ENCODE measurements around the gene ARPC1A. TPM values are rescaled to one million over a fixed set of nuclear protein-coding genes. Genes with fewer than 3 reads are reported as not detected.
"Not testable (repeated sequence)": the region's sequence is repeated elsewhere in the genome, so short reads cannot be mapped to it uniquely, and the experiment has no call there.

ARPC1A gene
- total and polyA plus RNA-seq, 10 donors: 64.5 to 124 (median 89.3) TPM

GRCh38 chr7:99331002-99331401 lies 5.3 kb downstream of the ARPC1A start:
- Histone ChIP-seq H3K27me3 (replicated peaks in 1 of 7) (no peaks in the 10 kb centered on the region), H3K4me3 (no peak overlapping the region), H3K27ac (peak overlapping the region; percentile 53 to 80 (median 64)), H3K36me3 (peaks cover 0 to 43% (median 32%) of the 10 kb centered on the region in 6 donors), H3K9me3 (no peaks in the 10 kb centered on the region), H3K4me1 (peaks cover 23 to 84% (median 57%) of the 10 kb centered on the region in 6 donors)
- WGBS, 5 donors: 78 to 91% (median 86%) methylated on average over 2 of the region's 2 CpGs
- intact Hi-C loops (cut with DNase I; ENCODE audit: low total_unique reads): no loop called here
- no peak for DNase-seq
- TF ChIP-seq POLR2AphosphoS5 (IDR thresholded peaks at IDR 0.05) (no peak), CTCF (IDR thresholded peaks at IDR 0.05 in 8 of 11, conservative IDR thresholded peaks at IDR 0.05 in 3 of 11) (no peak), POLR2A (IDR thresholded peaks at IDR 0.05) (no peak)

GRCh38 chr7:99339595-99339994 lies 13.9 kb downstream of the ARPC1A start:
- no peak for DNase-seq
- WGBS, 5 donors: 89 to 98% (median 95%) methylated on average over 3 of the region's 3 CpGs
- Histone ChIP-seq H3K4me3 (no peak overlapping the region), H3K27ac (no peak overlapping the region), H3K36me3 (peaks cover 0 to 100% (median 91%) of the 10 kb centered on the region in 6 donors), H3K4me1 (no peaks in the 10 kb centered on the region), H3K9me3 (no peaks in the 10 kb centered on the region), H3K27me3 (replicated peaks in 1 of 7) (no peaks in the 10 kb centered on the region)
- TF ChIP-seq POLR2AphosphoS5 (IDR thresholded peaks at IDR 0.05) (no peak), CTCF (IDR thresholded peaks at IDR 0.05 in 8 of 11, conservative IDR thresholded peaks at IDR 0.05 in 3 of 11) (no peak), POLR2A (IDR thresholded peaks at IDR 0.05) (no peak)
- intact Hi-C loops (cut with DNase I; ENCODE audit: low total_unique reads): no loop called here

- DNase-seq: no peak
- Histone ChIP-seq H3K27me3 (replicated peaks in 1 of 7) (no peaks in the 10 kb centered on the region), H3K4me3 (no peak overlapping the region), H3K36me3 (peaks cover 0 to 100% (median 90%) of the 10 kb centered on the region in 6 donors), H3K27ac (no peak overlapping the region), H3K9me3 (no peaks in the 10 kb centered on the region), H3K4me1 (no peaks in the 10 kb centered on the region)
- 91 to 94% (median 92%) methylated on average over 3 of the region's 3 CpGs for WGBS, 5 donors
- intact Hi-C loops (cut with DNase I; ENCODE audit: low total_unique reads): no loop called here
- TF ChIP-seq CTCF (IDR thresholded peaks at IDR 0.05 in 8 of 11, conservative IDR thresholded peaks at IDR 0.05 in 3 of 11) (no peak), POLR2A (IDR thresholded peaks at IDR 0.05) (no peak), POLR2AphosphoS5 (IDR thresholded peaks at IDR 0.05) (no peak)
Measured at GRCh38 chr7:99340659-99341058, 15.0 kb downstream of the ARPC1A start.

- no peak overlapping the region for H3K27ac ChIP-seq
- peaks cover 3 to 100% (median 93%) of the 10 kb centered on the region in 6 donors for H3K36me3 ChIP-seq
- no peaks in the 10 kb centered on the region for H3K4me1 ChIP-seq
- TF ChIP-seq CTCF (IDR thresholded peaks at IDR 0.05 in 8 of 11, conservative IDR thresholded peaks at IDR 0.05 in 3 of 11): no peak
- peak in 2 of 3 donors; percentile 17 to 52 for TF ChIP-seq POLR2AphosphoS5 (IDR thresholded peaks at IDR 0.05)
- no peak for DNase-seq
- intact Hi-C loops (cut with DNase I; ENCODE audit: low total_unique reads): no loop called here
- 88 to 95% (median 94%) methylated on average over 12 to 13 of the region's 13 CpGs for WGBS, 5 donors
- H3K27me3 ChIP-seq (replicated peaks in 1 of 7): no peaks in the 10 kb centered on the region
- no peak overlapping the region for H3K4me3 ChIP-seq
- no peaks in the 10 kb centered on the region for H3K9me3 ChIP-seq
Measured at GRCh38 chr7:99344061-99344647, 18.5 kb downstream of the ARPC1A start.

- H3K27me3 ChIP-seq (replicated peaks in 1 of 7); H3K4me3 ChIP-seq; DNase-seq; H3K4me1 ChIP-seq; H3K27ac ChIP-seq; H3K9me3 ChIP-seq; intact Hi-C loops (cut with DNase I; ENCODE audit: low total_unique reads): not testable (repeated sequence)
- 91 to 99% (median 97%) methylated on average over 3 of the region's 3 CpGs for WGBS, 5 donors
- peaks cover 5 to 100% (median 98%) of the 10 kb centered on the region in 6 donors for H3K36me3 ChIP-seq
Measured at GRCh38 chr7:99350641-99351040, 24.9 kb downstream of the ARPC1A start.

Measured in spleen (tissue), 11 donors.